DMS 273 (cell line): Measurements from ENCODE around the gene MYO1D.
"Not testable (repeated sequence)": the region's sequence is repeated elsewhere in the genome, so short reads cannot be mapped to it uniquely, and the experiment has no call there.

Experiments
- DNase-seq: peaks from one replicate; lab custom pipeline; 2025; ENCODE audit not compliant: unreplicated experiment; lab: John Stamatoyannopoulos, UW

The MYO1D gene

GRCh38 chr17:32481193-32481592, 395.7 kb downstream of the MYO1D start:
- no peak for DNase-seq

- no peak for DNase-seq
These were observed 397.8 kb downstream of the MYO1D start for GRCh38 chr17:32479074-32479617.

DNA sequence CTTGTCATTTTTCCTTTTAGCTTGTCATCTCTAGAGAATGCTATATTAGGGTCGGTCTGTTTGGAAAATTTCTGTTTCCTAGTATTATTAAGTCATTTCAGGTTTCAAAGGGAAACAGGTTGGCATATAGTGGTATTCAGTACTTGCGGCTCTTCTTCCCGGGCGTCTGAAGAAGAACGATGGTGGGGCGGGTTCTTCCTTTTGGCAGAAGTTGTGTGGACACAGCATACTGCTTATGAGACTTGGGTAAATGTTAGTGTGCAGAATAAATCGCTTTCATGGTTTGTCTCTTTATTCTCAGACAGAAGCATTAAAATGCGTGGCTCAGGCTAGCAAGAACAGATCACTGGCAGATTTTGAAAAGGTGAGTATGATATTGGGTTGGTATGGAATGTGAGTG, 399.7 kb downstream of the MYO1D start:
- DNase-seq, result no peak

GRCh38 chr17:32475258-32475657, 401.7 kb downstream of the MYO1D start:
- DNase-seq, result no peak

- no peak for DNase-seq
These were observed 405.3 kb downstream of the MYO1D start for GRCh38 chr17:32471652-32472051.

DNA sequence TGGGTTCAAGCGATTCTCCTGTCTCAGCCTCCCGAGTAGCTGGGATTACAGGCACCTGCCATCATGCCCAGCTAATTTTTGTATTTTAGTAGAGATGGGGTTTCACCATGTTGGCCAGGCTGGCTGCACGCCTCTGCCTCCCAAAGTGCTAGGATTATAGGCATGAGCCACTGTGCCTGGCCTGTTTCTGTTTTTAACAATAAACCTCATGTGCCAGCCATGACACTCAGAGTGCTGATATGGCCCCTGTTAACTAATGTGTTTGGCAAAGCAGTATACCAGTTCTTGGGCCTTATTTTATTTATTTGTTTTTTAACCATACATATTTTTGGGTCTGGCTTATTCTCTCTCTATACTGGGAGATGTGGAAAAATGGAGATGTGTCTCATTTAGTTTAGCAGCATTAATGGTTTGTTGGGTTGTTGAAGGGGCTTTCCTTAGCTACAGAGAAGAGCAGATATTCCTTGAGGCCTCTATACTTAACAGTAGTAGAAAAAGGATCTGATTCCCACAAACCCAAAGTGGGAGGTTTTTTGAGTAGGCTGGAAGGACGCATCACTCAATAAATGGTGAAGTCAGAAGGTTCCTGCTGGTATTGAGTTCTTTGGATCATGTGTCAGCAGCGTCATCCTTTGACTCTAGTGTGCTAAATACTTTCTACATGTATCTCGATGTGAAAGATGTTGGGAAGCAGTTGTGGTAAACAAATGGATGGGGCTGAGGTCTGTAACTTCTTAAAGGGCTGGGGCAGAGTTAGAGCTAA, 406.3 kb downstream of the MYO1D start:
- DNase-seq, result no peak

- no peak for DNase-seq
These were observed 409.0 kb downstream of the MYO1D start for GRCh38 chr17:32467949-32468348.

DNA sequence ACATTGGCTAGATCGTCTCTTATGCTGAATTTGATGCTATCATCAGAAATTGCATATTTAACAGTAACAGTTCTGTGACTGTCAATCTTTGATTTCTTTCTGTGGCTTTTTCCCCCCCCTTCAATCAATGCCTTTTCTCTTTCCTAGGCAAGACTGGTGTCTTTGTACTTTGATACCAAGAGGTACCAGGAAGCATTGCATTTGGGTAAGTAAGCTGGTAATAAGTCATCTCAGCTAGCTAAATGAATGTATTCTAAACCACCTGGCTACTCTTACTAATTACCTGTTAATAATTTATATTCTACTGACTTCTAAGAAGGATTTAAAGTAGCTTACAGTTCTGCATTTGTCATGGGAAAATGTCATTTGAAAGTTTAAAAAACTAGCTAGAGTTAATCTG, 412.6 kb downstream of the MYO1D start:
- no peak for DNase-seq

GRCh38 chr17:32463304-32463703, 413.6 kb downstream of the MYO1D start:
- no peak for DNase-seq

GRCh38 chr17:32461853-32462617, 414.9 kb downstream of the MYO1D start:
- DNase-seq, result peak; percentile 82

GRCh38 chr17:32461498-32461852, 415.4 kb downstream of the MYO1D start:
- no peak for DNase-seq

- no peak for DNase-seq
These were observed 416.9 kb downstream of the MYO1D start for GRCh38 chr17:32460054-32460453.

DNA sequence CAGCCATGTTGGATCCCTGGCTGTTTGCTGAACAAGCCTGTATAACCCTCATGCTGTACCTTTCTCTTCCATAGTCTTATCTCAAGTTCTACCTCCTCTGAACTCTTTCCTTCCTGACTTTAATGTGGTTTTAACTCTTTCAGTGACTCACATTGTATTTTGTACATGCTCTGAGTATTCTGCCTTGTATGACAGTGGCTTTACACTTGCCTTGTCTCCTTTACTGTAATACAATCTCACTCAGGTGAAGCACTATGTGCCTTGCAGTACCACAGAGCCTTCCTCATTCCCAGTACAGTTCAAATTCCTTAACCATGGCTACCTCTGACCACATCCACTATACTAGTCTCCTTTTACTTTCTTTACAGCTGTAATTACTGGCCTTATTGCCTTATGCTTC, 418.6 kb downstream of the MYO1D start:
- DNase-seq, result no peak

DNA sequence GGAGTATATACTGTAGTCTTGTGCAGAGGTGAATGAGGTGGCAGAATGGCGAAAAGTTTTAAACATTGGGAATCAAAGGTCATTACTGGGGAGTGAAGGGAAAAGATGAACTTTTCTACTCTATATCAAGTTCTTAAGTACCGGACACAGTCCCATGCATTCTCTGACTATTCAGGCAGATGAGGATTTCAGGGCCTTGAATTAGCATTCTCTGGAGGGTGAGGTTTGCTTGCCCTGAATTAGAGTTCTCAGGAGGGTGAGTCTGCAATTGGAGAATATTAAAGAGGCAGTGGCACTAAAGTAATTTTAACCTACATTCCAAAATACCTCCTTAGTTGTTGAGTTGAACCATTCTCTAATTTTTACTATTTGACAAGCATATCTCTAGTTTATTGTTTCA, 423.6 kb downstream of the MYO1D start:
- DNase-seq, result no peak

DNA sequence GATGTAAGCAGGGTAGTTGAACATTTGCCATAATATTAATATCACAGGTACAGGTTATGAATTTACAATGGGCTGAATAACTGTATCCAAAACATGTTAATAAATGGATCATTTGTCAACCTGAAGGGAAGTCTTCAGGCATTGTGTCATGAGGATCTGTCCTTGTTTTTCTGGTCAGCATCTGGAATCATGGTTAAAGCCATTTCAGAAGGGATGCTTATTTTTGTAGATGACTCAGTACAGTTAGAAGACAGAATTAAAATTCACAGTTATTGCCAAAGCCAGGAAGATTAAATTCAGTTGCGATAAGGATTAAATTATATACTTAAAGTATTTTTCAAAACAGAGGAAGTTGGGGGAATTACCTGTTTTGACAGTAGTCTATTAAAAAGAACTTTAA, 424.6 kb downstream of the MYO1D start:
- no peak for DNase-seq

DNA sequence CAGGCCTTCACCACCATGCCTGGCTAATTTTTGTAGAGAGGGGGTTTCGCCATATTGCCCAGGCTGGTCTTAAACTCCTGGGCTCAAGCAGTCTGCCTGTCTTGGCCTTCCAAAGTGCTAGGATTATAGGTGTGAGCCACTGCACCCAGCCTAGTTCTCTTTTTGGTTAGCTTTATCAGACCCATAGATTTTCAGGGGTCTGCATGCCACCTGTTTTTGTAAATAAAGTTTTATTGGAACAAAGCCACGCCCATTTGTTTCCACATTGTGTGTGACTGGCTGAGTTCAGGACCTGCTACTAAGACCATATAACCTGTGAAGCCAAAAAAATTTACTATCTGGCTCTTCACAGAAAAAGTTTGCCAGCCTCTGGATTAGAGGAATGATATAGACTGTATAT, 425.0 kb downstream of the MYO1D start:
- no peak for DNase-seq

- not testable (repeated sequence) for DNase-seq
These were observed 426.5 kb downstream of the MYO1D start for GRCh38 chr17:32450379-32450778.

GRCh38 chr17:32449963-32450362, 427.0 kb downstream of the MYO1D start:
- no peak for DNase-seq

- DNase-seq, result no peak
These were observed 430.0 kb downstream of the MYO1D start for GRCh38 chr17:32446949-32447348.

- DNase-seq, result no peak
These were observed 431.0 kb downstream of the MYO1D start for GRCh38 chr17:32445971-32446370.

GRCh38 chr17:32445497-32445896, 431.4 kb downstream of the MYO1D start:
- DNase-seq, result no peak

DNA sequence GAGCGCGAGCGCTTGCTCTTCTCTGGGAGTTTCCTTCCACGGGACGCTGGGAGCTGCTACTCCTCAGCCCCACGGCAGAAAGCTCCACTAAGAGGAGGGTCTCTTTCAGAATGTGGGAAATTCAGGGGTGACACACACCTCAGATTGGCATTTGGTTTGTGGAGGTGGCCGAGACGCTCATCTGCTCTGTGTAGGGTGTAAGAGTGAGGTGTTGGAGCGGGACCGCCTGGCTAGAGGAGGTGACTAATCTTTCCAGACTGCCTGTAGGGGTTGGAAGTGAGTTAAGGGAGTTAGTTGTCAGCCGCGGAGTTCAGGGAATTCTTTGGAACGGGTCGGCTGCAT, 431.9 kb downstream of the MYO1D start:
- peak; percentile 66 for DNase-seq
